GM19395 (cell line): ENCODE results near the gene SLC51A.
"Not testable (repeated sequence)": the region's sequence is repeated elsewhere in the genome, so short reads cannot be mapped to it uniquely, and the experiment has no call there.

ENCODE experiments used
- ATAC-seq: cut with Tn5 transposase; IDR thresholded peaks from one replicate; pipeline ENCODE4 v1.9.1; 2021; ENCODE audit warnings: mild to moderate bottlenecking, moderate library complexity; ENCODE audit not compliant: unreplicated experiment

The SLC51A gene

GRCh38 chr3:196193133-196193735 is 23.1 kb upstream of the SLC51A start:
- no peak for ATAC-seq

GRCh38 chr3:196193736-196194541 is 22.4 kb upstream of the SLC51A start:
- ATAC-seq = no peak

GRCh38 chr3:196194542-196194915 is 21.8 kb upstream of the SLC51A start:
- ATAC-seq = no peak

GRCh38 chr3:196195664-196196265 is 20.6 kb upstream of the SLC51A start:
- no peak for ATAC-seq

GRCh38 chr3:196197524-196197923 is 18.8 kb upstream of the SLC51A start:
- ATAC-seq = no peak

GRCh38 chr3:196198081-196198675 is 18.2 kb upstream of the SLC51A start:
- ATAC-seq = no peak

- ATAC-seq = no peak
Measured at GRCh38 chr3:196198771-196199753, 17.3 kb upstream of the SLC51A start.

GRCh38 chr3:196202516-196202970 is 13.8 kb upstream of the SLC51A start:
- peak; percentile 65 for ATAC-seq

GRCh38 chr3:196203846-196204245 is 12.5 kb upstream of the SLC51A start:
- ATAC-seq = no peak

GRCh38 chr3:196205442-196206205 is 10.7 kb upstream of the SLC51A start:
- ATAC-seq = not testable (repeated sequence)

GRCh38 chr3:196207159-196207832 is 9.0 kb upstream of the SLC51A start:
- no peak for ATAC-seq

- ATAC-seq = no peak
Measured at GRCh38 chr3:196207833-196208607, 8.3 kb upstream of the SLC51A start.

- no peak for ATAC-seq
Measured at GRCh38 chr3:196208942-196209695, 7.2 kb upstream of the SLC51A start.

GRCh38 chr3:196209944-196210672 is 6.2 kb upstream of the SLC51A start:
- not testable (repeated sequence) for ATAC-seq

- ATAC-seq = no peak
Measured at GRCh38 chr3:196210673-196211556, 5.4 kb upstream of the SLC51A start, which contains the start of gene ZDHHC19. Gene ZDHHC19, minus strand, starts transcription at chr3:196211400. Its CDS starts 85 bp downstream, at chr3:196211315.
